HEK293 (cell line): ENCODE results near the gene BRIX1.

Experiments
- CTCF ChIA-PET: fragments of 350-600 bp; formaldehyde crosslinking; extraction: SDS; loops from one replicate; lab custom pipeline; 2021; ENCODE audit warnings: antibody characterized with exemption; lab: Yijun Ruan, JAX
- POLR2A ChIA-PET: fragments of 300-600 bp; formaldehyde crosslinking; extraction: SDS; loops from one replicate; lab custom pipeline; 2020; ENCODE audit warnings: antibody characterized with exemption, inconsistent platforms; lab: Yijun Ruan, JAX
- H3K27ac ChIP-seq: fragments of 200-500 bp; sonication (Bioruptor generic); 2 replicates; pipeline ENCODE4 v1.5.1; 2014; ENCODE audit warnings: low read depth, low read length, control low read depth, inconsistent platforms; ENCODE audit errors: extremely low read depth
- H3K36me3 ChIP-seq, 2 experiments: fragments of 200-500 bp in 1 of 2; sonication (Bioruptor generic) in 1 of 2; 1 replicate in 1 of 2; 2 replicates in 1 of 2; pipeline ENCODE4 v1.5.1; 2014 to 2017; ENCODE audit warnings: inconsistent platforms in 2 of 2, low read length in 2 of 2; ENCODE audit not compliant: control insufficient read depth in 2 of 2, insufficient read depth in 1 of 2
- H3K4me1 ChIP-seq: fragments of 200-500 bp; sonication (Bioruptor generic); 2 replicates; pipeline ENCODE4 v1.5.1; 2014; ENCODE audit warnings: mild to moderate bottlenecking, low read length, inconsistent platforms; ENCODE audit not compliant: control insufficient read depth, insufficient read depth
- H3K4me3 ChIP-seq: 2 replicates; pipeline ENCODE4 v1.5.1; 2011; ENCODE audit warnings: low read depth, mild to moderate bottlenecking, control low read depth, low read length, moderate library complexity
- H3K9me3 ChIP-seq: fragments of 200-500 bp; sonication (Bioruptor generic); 2 replicates; pipeline ENCODE4 v1.5.1; 2014; ENCODE audit warnings: low read depth, low read length, inconsistent platforms; ENCODE audit not compliant: control insufficient read depth, insufficient read depth
- HOXA7 ChIP-seq: sonication (generic); formaldehyde crosslinking; IDR thresholded peaks from 2 replicates; pipeline ENCODE4 v1.8.1; 2022; ENCODE audit warnings: missing genetic modification reagents, borderline replicate concordance
- RBAK ChIP-seq: fragments of 450-650 bp; formaldehyde crosslinking; IDR thresholded peaks from 2 replicates; pipeline ENCODE4 v1.5.1; 2016; ENCODE audit warnings: missing biosample characterization, missing genetic modification characterization
- SALL2 ChIP-seq: fragments of 450-650 bp; formaldehyde crosslinking; IDR thresholded peaks from 2 replicates; pipeline ENCODE4 v1.5.0; 2017; ENCODE audit warnings: missing biosample characterization, mild to moderate bottlenecking, missing genetic modification characterization, borderline replicate concordance
- TCF7L2 ChIP-seq: IDR thresholded peaks from 2 replicates; pipeline ENCODE4 v1.6.1; 2011; ENCODE audit warnings: low read depth, mild to moderate bottlenecking, inconsistent platforms, low read length, moderate library complexity, borderline replicate concordance
- WT1 ChIP-seq: fragments of 450-650 bp; formaldehyde crosslinking; IDR thresholded peaks from 2 replicates; pipeline ENCODE4 v1.5.1; 2016; ENCODE audit warnings: missing biosample characterization, missing genetic modification characterization
- ZIC2 ChIP-seq: fragments of 450-650 bp; formaldehyde crosslinking; IDR thresholded peaks from 2 replicates; pipeline ENCODE4 v1.5.1; 2016; ENCODE audit warnings: missing biosample characterization, missing genetic modification characterization
- ZNF157 ChIP-seq: fragments of 450-650 bp; formaldehyde crosslinking; IDR thresholded peaks from 2 replicates; pipeline ENCODE4 v1.5.1; 2016; ENCODE audit warnings: missing biosample characterization, missing genetic modification characterization
- ZNF169 ChIP-seq: fragments of 450-650 bp; formaldehyde crosslinking; IDR thresholded peaks from 2 replicates; pipeline ENCODE4 v1.5.1; 2016; ENCODE audit warnings: missing biosample characterization, missing genetic modification characterization
- ZNF335 ChIP-seq: fragments of 450-650 bp; formaldehyde crosslinking; conservative IDR thresholded peaks from 2 replicates; pipeline ENCODE4 v1.5.1; 2016; ENCODE audit warnings: missing biosample characterization, missing genetic modification characterization
- ZNF48 ChIP-seq: fragments of 450-650 bp; formaldehyde crosslinking; IDR thresholded peaks from 2 replicates; pipeline ENCODE4 v1.5.1; 2016; ENCODE audit warnings: missing biosample characterization, missing genetic modification characterization
- ZNF513 ChIP-seq: fragments of 450-650 bp; IDR thresholded peaks from 2 replicates; pipeline ENCODE4 v1.5.1; 2018; ENCODE audit warnings: missing biosample characterization, missing genetic modification characterization
- ZNF560 ChIP-seq: fragments of 450-650 bp; formaldehyde crosslinking; IDR thresholded peaks from 2 replicates; pipeline ENCODE4 v1.5.1; 2017; ENCODE audit warnings: missing biosample characterization, missing genetic modification characterization, borderline replicate concordance
- ZNF623 ChIP-seq: fragments of 450-650 bp; formaldehyde crosslinking; IDR thresholded peaks from 2 replicates; pipeline ENCODE4 v1.5.1; 2016; ENCODE audit warnings: missing biosample characterization, missing genetic modification characterization
- ZNF645 ChIP-seq: fragments of 450-650 bp; formaldehyde crosslinking; IDR thresholded peaks from 2 replicates; pipeline ENCODE4; 2016; ENCODE audit warnings: missing biosample characterization, missing genetic modification characterization
- ZNF704 ChIP-seq: fragments of 450-650 bp; formaldehyde crosslinking; IDR thresholded peaks from 2 replicates; pipeline ENCODE4 v1.5.1; 2016; ENCODE audit warnings: missing biosample characterization, missing genetic modification characterization
- ZNF707 ChIP-seq: fragments of 450-650 bp; formaldehyde crosslinking; IDR thresholded peaks from 2 replicates; pipeline ENCODE4 v1.5.1; 2016; ENCODE audit warnings: missing biosample characterization, missing genetic modification characterization
- ZNF76 ChIP-seq: fragments of 450-650 bp; formaldehyde crosslinking; IDR thresholded peaks from 2 replicates; pipeline ENCODE4; 2016; ENCODE audit warnings: low read depth, missing biosample characterization, missing genetic modification characterization, borderline replicate concordance
- ZNF776 ChIP-seq: fragments of 450-650 bp; formaldehyde crosslinking; IDR thresholded peaks from 2 replicates; pipeline ENCODE4 v1.5.0; 2017; ENCODE audit warnings: missing biosample characterization, missing genetic modification characterization, borderline replicate concordance
- ZSCAN5A ChIP-seq: fragments of 450-650 bp; formaldehyde crosslinking; IDR thresholded peaks from 2 replicates; pipeline ENCODE4 v1.5.1; 2016; ENCODE audit warnings: missing biosample characterization, missing genetic modification characterization
- TF ChIP-seq, protein P1 (sequence below): fragments of 450-650 bp; formaldehyde crosslinking; IDR thresholded peaks from 2 replicates; pipeline ENCODE4 v1.5.1; 2017; ENCODE audit warnings: missing biosample characterization, missing genetic modification characterization
- TF ChIP-seq, protein P2 (sequence below): fragments of 450-650 bp; formaldehyde crosslinking; IDR thresholded peaks from 2 replicates; pipeline ENCODE4 v1.5.1; 2017; ENCODE audit warnings: missing biosample characterization, missing genetic modification characterization
- TF ChIP-seq, protein P3 (sequence below): fragments of 450-650 bp; IDR thresholded peaks from 2 replicates; pipeline ENCODE4 v1.5.1; 2018; ENCODE audit warnings: missing biosample characterization, mild to moderate bottlenecking, missing genetic modification characterization

BRIX1 gene

DNA sequence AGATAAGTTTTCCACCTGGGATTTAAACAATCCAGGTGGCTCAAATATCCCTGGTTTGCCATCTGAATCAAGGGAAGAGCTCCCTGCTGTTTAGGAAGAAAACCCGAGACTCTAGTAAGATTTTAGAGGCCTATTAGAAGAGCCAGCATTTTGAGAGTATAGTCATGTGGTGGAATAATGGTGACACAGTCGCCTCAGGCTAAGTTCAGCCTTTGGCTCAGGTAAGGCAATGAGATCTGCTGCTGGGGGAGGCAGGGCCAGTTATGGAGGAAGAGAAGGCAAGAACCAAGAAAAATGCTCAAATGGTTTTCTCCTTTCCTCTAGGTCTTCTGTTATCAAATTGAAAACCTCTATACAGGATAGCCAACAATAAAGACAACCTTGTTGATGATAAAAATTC is 16.4 kb upstream of the BRIX1 start:
- no peaks in the 10 kb centered on the region for H3K9me3 ChIP-seq
- H3K27ac ChIP-seq: no peak overlapping the region
- H3K4me1 ChIP-seq: no peaks in the 10 kb centered on the region
- no peak for TF ChIP-seq ZNF776 (tag by site-specific recombination)
- no peak for TF ChIP-seq ZNF157 (tag by site-specific recombination)
- TF ChIP-seq ZNF335 (tag by site-specific recombination): no peak
- no peak for TF ChIP-seq ZSCAN5A (tag by site-specific recombination)
- no peak for TF ChIP-seq ZNF48 (tag by site-specific recombination)
- TF ChIP-seq ZNF513 (tag by site-specific recombination): no peak
- TF ChIP-seq, all 188 proteins: peak for 0
- CTCF ChIA-PET: interaction anchor here (0.6 to 8.9 kb wide), 51 partner anchors 9 to 1073 kb away, joined by 3 to 156 read pairs (median 4); no protein-coding TSS in a partner anchor
- POLR2A ChIA-PET: no interaction called here
- Histone ChIP-seq H3K36me3 (peaks cover 4% of the 10 kb centered on the region in 2 experiments; a peak in 2 of 3 replicates), H3K4me3 (no peak overlapping the region)

GRCh38 chr5:34900652-34901051 is 14.9 kb upstream of the BRIX1 start:
- ChIA-PET CTCF (interaction anchor here (0.5 to 8.9 kb wide), 4 partner anchors 15 to 415 kb away, joined by 3 to 156 read pairs (median 27); partner anchors contain the start of genes BRIX1 and RAD1), POLR2A (interaction anchor here (0.7 kb wide), 1 partner anchor 375 kb away, joined by 4 read pairs; no protein-coding TSS in a partner anchor)
- Histone ChIP-seq H3K4me1 (no peaks in the 10 kb centered on the region), H3K4me3 (no peak overlapping the region), H3K9me3 (no peaks in the 10 kb centered on the region), H3K27ac (no peak overlapping the region), H3K36me3 (peaks cover 9 to 14% of the 10 kb centered on the region in 2 experiments; a peak in 2 of 3 replicates)
- TF ChIP-seq ZNF776 (tag by site-specific recombination) (no peak), ZNF704 (tag by site-specific recombination) (no peak), ZNF560 (tag by site-specific recombination) (no peak), ZIC2 (tag by site-specific recombination) (0 out of 2 replicates have a peak, but pooled peaks have one; percentile 30), ZNF707 (tag by site-specific recombination) (no peak), SALL2 (no peak), ZNF645 (tag by site-specific recombination) (no peak), ZNF76 (no peak), WT1 (tag by site-specific recombination) (no peak), ZNF623 (tag by site-specific recombination) (no peak), RBAK (tag by site-specific recombination) (no peak), TCF7L2 (no peak), HOXA7 (CRISPR knock-in tag) (no peak), ZNF169 (no peak)
- TF ChIP-seq, protein P1, sequence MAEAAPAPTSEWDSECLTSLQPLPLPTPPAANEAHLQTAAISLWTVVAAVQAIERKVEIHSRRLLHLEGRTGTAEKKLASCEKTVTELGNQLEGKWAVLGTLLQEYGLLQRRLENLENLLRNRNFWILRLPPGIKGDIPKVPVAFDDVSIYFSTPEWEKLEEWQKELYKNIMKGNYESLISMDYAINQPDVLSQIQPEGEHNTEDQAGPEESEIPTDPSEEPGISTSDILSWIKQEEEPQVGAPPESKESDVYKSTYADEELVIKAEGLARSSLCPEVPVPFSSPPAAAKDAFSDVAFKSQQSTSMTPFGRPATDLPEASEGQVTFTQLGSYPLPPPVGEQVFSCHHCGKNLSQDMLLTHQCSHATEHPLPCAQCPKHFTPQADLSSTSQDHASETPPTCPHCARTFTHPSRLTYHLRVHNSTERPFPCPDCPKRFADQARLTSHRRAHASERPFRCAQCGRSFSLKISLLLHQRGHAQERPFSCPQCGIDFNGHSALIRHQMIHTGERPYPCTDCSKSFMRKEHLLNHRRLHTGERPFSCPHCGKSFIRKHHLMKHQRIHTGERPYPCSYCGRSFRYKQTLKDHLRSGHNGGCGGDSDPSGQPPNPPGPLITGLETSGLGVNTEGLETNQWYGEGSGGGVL: no peak
- TF ChIP-seq, protein P2, sequence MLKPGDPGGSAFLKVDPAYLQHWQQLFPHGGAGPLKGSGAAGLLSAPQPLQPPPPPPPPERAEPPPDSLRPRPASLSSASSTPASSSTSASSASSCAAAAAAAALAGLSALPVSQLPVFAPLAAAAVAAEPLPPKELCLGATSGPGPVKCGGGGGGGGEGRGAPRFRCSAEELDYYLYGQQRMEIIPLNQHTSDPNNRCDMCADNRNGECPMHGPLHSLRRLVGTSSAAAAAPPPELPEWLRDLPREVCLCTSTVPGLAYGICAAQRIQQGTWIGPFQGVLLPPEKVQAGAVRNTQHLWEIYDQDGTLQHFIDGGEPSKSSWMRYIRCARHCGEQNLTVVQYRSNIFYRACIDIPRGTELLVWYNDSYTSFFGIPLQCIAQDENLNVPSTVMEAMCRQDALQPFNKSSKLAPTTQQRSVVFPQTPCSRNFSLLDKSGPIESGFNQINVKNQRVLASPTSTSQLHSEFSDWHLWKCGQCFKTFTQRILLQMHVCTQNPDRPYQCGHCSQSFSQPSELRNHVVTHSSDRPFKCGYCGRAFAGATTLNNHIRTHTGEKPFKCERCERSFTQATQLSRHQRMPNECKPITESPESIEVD (tag by site-specific recombination): peak; percentile 55
- TF ChIP-seq, protein P3, sequence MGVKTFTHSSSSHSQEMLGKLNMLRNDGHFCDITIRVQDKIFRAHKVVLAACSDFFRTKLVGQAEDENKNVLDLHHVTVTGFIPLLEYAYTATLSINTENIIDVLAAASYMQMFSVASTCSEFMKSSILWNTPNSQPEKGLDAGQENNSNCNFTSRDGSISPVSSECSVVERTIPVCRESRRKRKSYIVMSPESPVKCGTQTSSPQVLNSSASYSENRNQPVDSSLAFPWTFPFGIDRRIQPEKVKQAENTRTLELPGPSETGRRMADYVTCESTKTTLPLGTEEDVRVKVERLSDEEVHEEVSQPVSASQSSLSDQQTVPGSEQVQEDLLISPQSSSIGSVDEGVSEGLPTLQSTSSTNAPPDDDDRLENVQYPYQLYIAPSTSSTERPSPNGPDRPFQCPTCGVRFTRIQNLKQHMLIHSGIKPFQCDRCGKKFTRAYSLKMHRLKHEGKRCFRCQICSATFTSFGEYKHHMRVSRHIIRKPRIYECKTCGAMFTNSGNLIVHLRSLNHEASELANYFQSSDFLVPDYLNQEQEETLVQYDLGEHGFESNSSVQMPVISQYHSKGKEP: peak; percentile 14; the same call in 1 of the 2 replicates
